Measurements from ENCODE around the gene DOCK1.

Gene DOCK1

GRCh38 chr10:127374074-127374680 is 468.9 kb downstream of the DOCK1 start:
- TF ChIP-seq CTCF (conservative IDR thresholded peaks at IDR 0.05): no peak
- no peak for TF ChIP-seq ZFX (IDR thresholded peaks at IDR 0.05)
- H3K27ac ChIP-seq: no peak overlapping the region

DNA sequence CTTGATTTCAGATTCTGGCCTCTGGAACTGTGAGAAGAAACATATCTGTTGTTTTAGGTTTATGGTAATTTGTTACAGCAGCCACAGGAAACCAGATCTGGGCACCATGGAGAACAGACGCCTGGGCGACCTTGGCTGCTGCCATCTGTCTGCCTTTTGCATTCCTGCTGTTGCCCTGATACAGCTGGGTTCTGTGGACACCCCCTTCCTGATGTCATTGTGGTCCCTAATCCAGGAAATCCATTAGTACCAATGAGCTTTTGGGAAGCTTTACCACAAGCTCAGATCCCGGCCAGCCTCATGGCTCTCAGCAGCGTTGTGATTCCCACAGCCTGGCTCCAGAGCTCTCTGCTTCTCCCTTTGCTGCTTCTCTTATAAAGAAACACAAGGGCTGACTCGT is 469.7 kb downstream of the DOCK1 start:
- TF ChIP-seq CTCF (conservative IDR thresholded peaks at IDR 0.05) (no peak), ZFX (IDR thresholded peaks at IDR 0.05) (no peak)
- H3K27ac ChIP-seq: no peak overlapping the region

DNA sequence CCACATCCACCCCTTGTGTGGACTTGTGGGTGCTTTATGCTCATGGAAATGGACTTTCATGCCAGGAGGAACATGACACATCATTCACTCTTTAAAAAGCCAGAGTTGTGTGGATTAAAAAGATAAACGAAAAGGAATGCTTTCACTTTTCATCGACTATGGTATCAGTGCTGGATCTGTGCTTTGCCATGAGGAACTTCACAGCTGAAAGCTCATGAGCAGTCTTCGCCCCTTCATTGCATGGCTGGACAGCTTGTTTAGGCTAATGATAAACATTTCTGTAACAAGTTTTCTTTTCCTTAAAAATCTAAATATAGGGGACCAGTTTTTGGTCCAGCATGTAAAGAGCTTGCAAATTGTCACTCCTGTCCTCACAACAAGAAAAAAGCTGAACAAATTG is 470.2 kb downstream of the DOCK1 start:
- H3K27ac ChIP-seq: no peak overlapping the region
- no peak for TF ChIP-seq CTCF (conservative IDR thresholded peaks at IDR 0.05)
- no peak for TF ChIP-seq ZFX (IDR thresholded peaks at IDR 0.05)

DNA sequence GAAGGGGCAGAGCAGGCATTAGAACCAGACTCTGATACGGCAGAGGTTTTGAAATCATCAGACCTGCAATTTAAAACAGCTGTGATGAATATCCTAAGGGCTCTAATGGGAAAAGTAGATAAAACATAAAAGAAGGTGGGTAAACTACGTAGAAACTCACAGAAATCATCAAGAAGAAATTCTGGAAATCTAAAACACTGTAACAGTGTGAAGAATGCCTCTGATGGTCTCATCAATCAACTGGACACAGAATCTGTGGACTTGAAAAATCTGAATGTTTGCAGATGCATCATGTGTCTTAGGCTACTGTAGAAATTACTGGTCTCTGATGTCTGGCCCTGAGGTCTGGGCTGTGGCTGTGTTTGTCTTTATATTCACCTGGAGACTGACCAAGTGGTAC is 470.8 kb downstream of the DOCK1 start:
- no peak overlapping the region for H3K27ac ChIP-seq
- TF ChIP-seq CTCF (conservative IDR thresholded peaks at IDR 0.05): no peak
- TF ChIP-seq ZFX (IDR thresholded peaks at IDR 0.05): no peak

DNA sequence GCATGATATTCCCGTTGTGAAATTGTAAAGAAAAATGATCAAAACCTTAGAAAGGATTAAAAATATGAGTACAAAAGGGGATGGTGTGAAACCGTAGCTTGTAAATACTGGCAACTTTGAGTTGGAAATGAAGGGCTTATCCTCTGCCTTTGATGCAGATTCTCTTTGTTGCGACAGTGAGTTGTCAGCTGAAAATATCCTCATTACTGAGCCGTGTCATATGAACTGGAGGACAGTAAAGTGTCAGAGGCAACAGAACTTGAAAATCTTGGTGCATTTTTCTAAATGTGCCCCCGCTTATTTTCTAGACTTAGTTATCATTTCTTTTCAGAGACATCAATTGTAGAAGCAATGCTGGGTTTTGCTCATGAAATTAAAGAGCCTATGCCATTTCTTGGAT is 473.4 kb downstream of the DOCK1 start:
- TF ChIP-seq CTCF (conservative IDR thresholded peaks at IDR 0.05) (no peak), ZFX (IDR thresholded peaks at IDR 0.05) (no peak)
- no peak overlapping the region for H3K27ac ChIP-seq

DNA sequence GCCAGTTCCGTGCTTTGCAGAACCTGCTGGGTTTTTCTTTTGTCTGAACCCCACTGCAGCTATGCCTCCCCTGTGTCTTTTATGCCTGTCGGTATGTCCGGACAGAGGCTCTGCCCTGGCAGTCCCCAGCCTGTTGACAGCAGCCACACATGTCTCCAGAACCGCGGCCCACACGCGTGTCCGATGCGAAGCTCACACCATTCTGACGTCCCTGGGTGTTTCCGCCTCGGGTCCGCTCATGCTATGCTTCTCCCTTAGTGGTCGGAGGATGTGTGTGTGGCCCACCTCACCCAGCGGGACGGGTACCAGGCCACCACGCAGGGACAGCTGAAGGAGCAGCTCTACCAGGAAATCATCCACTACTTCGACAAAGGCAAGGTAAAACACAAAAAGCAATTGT is 479.3 kb downstream of the DOCK1 start:
- no peak overlapping the region for H3K27ac ChIP-seq
- TF ChIP-seq CTCF (conservative IDR thresholded peaks at IDR 0.05) (no peak), ZFX (IDR thresholded peaks at IDR 0.05) (no peak)

GRCh38 chr10:127385066-127385465 is 479.8 kb downstream of the DOCK1 start:
- TF ChIP-seq CTCF (conservative IDR thresholded peaks at IDR 0.05) (no peak), ZFX (IDR thresholded peaks at IDR 0.05) (no peak)
- no peak overlapping the region for H3K27ac ChIP-seq

Measured in C4-2B (cell line).